BLaER1 treated with 17β-estradiol and CSF1 and Interleukin-3, amounts not matched to agents 10 nM and 100 nM (cell line): Measurements from ENCODE around the gene FZD1.

Source experiments
- H3K27ac ChIP-seq, 11 experiments: shearing (Covaris generic); formaldehyde crosslinking; 2 replicates each; pipeline ENCODE4 v1.8.1; 2022
- H3K27me3 ChIP-seq, 11 experiments: shearing (Covaris generic); formaldehyde crosslinking; 2 replicates each; pipeline ENCODE4 v1.8.1; 2022
- H3K36me3 ChIP-seq, 11 experiments: shearing (Covaris generic); formaldehyde crosslinking; 2 replicates each; pipeline ENCODE4 v1.8.1; 2022
- H3K4me1 ChIP-seq, 10 experiments: shearing (Covaris generic); formaldehyde crosslinking; 2 replicates each; pipeline ENCODE4 v1.8.1; 2022
- H3K4me2 ChIP-seq, 11 experiments: shearing (Covaris generic); formaldehyde crosslinking; 2 replicates each; pipeline ENCODE4 v1.8.1; 2022
- H3K4me3 ChIP-seq, 10 experiments: shearing (Covaris generic); formaldehyde crosslinking; 2 replicates each; pipeline ENCODE4 v1.8.1; 2022
- H3K9ac ChIP-seq, 11 experiments: shearing (Covaris generic); formaldehyde crosslinking; 2 replicates each; pipeline ENCODE4 v1.8.1; 2022
- H3K9me3 ChIP-seq, 11 experiments: shearing (Covaris generic); formaldehyde crosslinking; replicated peaks in 1 of 11; 2 replicates each; pipeline ENCODE4 v1.8.1; 2022
- H4K20me1 ChIP-seq, 11 experiments: shearing (Covaris generic); formaldehyde crosslinking; 2 replicates each; pipeline ENCODE4 v1.8.1; 2022
- Cebpa-rat ChIP-seq, 11 experiments: shearing (Covaris generic); IDR thresholded peaks; 2 replicates each; pipeline ENCODE4 v1.8.1; 2022

FZD1 gene

GRCh38 chr7:91264046-91264923 lies at the start of gene FZD1:
Gene FZD1 (plus strand): TSS chr7:91264433. CDS start chr7:91264881, 448 bp downstream.
- TF ChIP-seq Cebpa-rat (IDR thresholded peaks at IDR 0.05): no peak
- Histone ChIP-seq H3K9me3 (peaks cover 0 to 10% (median 0%) of the 10 kb centered on the region in 11 experiments; a peak in 3 of 22 replicates), H3K4me1 (peaks cover 18 to 42% (median 33%) of the 10 kb centered on the region in 10 experiments), H3K27me3 (peaks cover 5 to 14% (median 9%) of the 10 kb centered on the region in 11 experiments; a peak in 15 of 22 replicates), H3K9ac (peak within 1 kb of the TSS; percentile 80 to 90 (median 87)), H3K4me2 (peak within 1 kb of the TSS; percentile 93 to 99 (median 97)), H3K27ac (peak within 1 kb of the TSS; percentile 74 to 93 (median 88)), H3K36me3 (peaks cover 0 to 18% (median 9%) of the 10 kb centered on the region in 11 experiments; a peak in 10 of 22 replicates), H4K20me1 (peaks cover 11 to 36% (median 24%) of the 10 kb centered on the region in 11 experiments; a peak in 19 of 22 replicates), H3K4me3 (peak within 1 kb of the TSS; percentile 79 to 92 (median 88))

GRCh38 chr7:91226411-91226810 lies 37.8 kb upstream of the FZD1 start:
- Histone ChIP-seq H3K4me2 (no peak overlapping the region), H3K4me3 (no peak overlapping the region), H4K20me1 (no peaks in the 10 kb centered on the region), H3K27me3 (no peaks in the 10 kb centered on the region), H3K4me1 (no peaks in the 10 kb centered on the region), H3K9me3 (no peaks in the 10 kb centered on the region), H3K9ac (no peak overlapping the region), H3K36me3 (no peaks in the 10 kb centered on the region), H3K27ac (no peak overlapping the region)
- no peak for TF ChIP-seq Cebpa-rat (IDR thresholded peaks at IDR 0.05)

DNA sequence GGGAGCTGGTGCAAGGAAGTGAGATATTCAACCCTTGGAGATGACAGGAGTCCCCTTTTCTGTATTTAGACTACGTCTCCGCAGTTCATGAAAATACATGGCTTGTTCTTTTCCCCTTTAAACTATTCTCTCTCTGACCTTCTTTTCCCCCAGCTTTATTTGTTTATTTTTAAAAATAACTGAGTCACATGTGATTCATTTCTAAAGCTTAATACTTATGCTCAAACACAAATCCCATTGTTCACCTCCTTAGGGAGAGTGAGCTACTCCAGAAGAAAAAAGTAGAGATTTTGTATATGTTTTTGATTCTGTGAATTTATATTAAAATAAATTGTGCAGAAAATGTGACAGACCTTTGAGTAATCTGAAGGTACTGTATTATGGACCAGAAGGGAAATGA lies 35.9 kb upstream of the FZD1 start:
- Histone ChIP-seq H3K4me2 (no peak overlapping the region), H3K27me3 (no peaks in the 10 kb centered on the region), H3K36me3 (no peaks in the 10 kb centered on the region), H3K27ac (no peak overlapping the region), H3K4me1 (no peaks in the 10 kb centered on the region), H4K20me1 (no peaks in the 10 kb centered on the region), H3K9me3 (no peaks in the 10 kb centered on the region), H3K9ac (no peak overlapping the region), H3K4me3 (no peak overlapping the region)
- no peak for TF ChIP-seq Cebpa-rat (IDR thresholded peaks at IDR 0.05)

DNA sequence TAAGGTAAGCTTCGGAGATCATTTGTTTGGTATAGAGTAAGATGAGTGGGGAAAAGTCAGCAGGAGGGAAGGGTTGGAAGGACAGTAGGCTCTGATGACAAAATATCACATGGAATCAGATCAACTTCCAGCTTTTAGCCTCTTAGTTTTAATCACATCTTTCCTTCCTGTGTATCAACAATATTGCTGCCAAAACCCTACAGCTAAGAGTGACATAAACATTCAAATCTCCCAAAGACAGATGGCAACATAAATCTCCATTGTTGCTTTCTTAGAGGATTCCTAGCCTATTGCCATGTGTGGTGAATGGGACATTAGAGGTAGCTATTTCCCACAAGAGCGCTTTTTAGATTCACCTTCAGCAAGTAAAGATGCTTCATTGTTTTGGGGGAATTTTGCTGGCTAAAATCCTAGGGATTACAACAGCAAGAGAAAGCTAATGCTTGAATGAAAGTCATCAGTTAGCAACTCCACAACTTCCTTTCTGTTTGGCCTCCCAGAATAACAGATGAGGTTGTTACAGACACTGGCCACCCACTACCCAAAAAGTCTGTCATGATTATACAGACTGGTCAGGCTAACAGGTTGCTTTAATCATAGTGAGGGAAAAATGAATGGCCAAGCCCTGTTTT lies 35.2 kb upstream of the FZD1 start:
- Histone ChIP-seq H3K4me3 (no peak overlapping the region), H3K9me3 (no peaks in the 10 kb centered on the region), H3K27me3 (no peaks in the 10 kb centered on the region), H3K36me3 (no peaks in the 10 kb centered on the region), H3K27ac (no peak overlapping the region), H4K20me1 (no peaks in the 10 kb centered on the region), H3K9ac (no peak overlapping the region), H3K4me2 (no peak overlapping the region), H3K4me1 (no peaks in the 10 kb centered on the region)
- no peak for TF ChIP-seq Cebpa-rat (IDR thresholded peaks at IDR 0.05)

- Histone ChIP-seq H3K36me3 (no peaks in the 10 kb centered on the region), H3K27ac (no peak overlapping the region), H3K9me3 (no peaks in the 10 kb centered on the region), H4K20me1 (no peaks in the 10 kb centered on the region), H3K4me2 (no peak overlapping the region), H3K4me1 (no peaks in the 10 kb centered on the region), H3K4me3 (no peak overlapping the region), H3K9ac (no peak overlapping the region), H3K27me3 (no peaks in the 10 kb centered on the region)
- no peak for TF ChIP-seq Cebpa-rat (IDR thresholded peaks at IDR 0.05)
Observed at GRCh38 chr7:91230100-91230499, 34.1 kb upstream of the FZD1 start.

- Histone ChIP-seq H3K9me3 (no peaks in the 10 kb centered on the region), H3K36me3 (no peaks in the 10 kb centered on the region), H3K4me1 (no peaks in the 10 kb centered on the region), H3K4me2 (no peak overlapping the region), H3K9ac (no peak overlapping the region), H4K20me1 (no peaks in the 10 kb centered on the region), H3K4me3 (no peak overlapping the region), H3K27me3 (no peaks in the 10 kb centered on the region), H3K27ac (no peak overlapping the region)
- no peak for TF ChIP-seq Cebpa-rat (IDR thresholded peaks at IDR 0.05)
Observed at GRCh38 chr7:91230503-91230902, 33.7 kb upstream of the FZD1 start.

- no peak overlapping the region for H3K4me2 ChIP-seq
- H3K4me1 ChIP-seq: no peaks in the 10 kb centered on the region
- no peaks in the 10 kb centered on the region for H3K36me3 ChIP-seq
Observed at GRCh38 chr7:91233212-91233611, 31.0 kb upstream of the FZD1 start.

GRCh38 chr7:91235211-91235832 lies 28.9 kb upstream of the FZD1 start:
- Histone ChIP-seq H3K27ac (no peak overlapping the region), H3K9me3 (no peaks in the 10 kb centered on the region), H3K27me3 (peaks cover 0 to 4% (median 0%) of the 10 kb centered on the region in 11 experiments; a peak in 1 of 22 replicates), H3K4me2 (no peak overlapping the region), H3K36me3 (no peaks in the 10 kb centered on the region), H3K9ac (no peak overlapping the region), H3K4me1 (peaks cover 0 to 21% (median 10%) of the 10 kb centered on the region in 10 experiments; a peak in 12 of 20 replicates), H4K20me1 (no peaks in the 10 kb centered on the region), H3K4me3 (no peak overlapping the region)
- TF ChIP-seq Cebpa-rat (IDR thresholded peaks at IDR 0.05): no peak

More at GRCh38 chr7:91233212-91233611, 31.0 kb upstream of the FZD1 start:
- Histone ChIP-seq H3K9me3 (no peaks in the 10 kb centered on the region), H4K20me1 (no peaks in the 10 kb centered on the region), H3K9ac (no peak overlapping the region), H3K27me3 (peaks cover 0 to 4% (median 0%) of the 10 kb centered on the region in 11 experiments; a peak in 1 of 22 replicates), H3K27ac (no peak overlapping the region), H3K4me3 (no peak overlapping the region)
- TF ChIP-seq Cebpa-rat (IDR thresholded peaks at IDR 0.05): no peak

- H3K4me1 ChIP-seq: peaks cover 0 to 24% (median 11%) of the 10 kb centered on the region in 10 experiments; a peak in 12 of 20 replicates
- no peaks in the 10 kb centered on the region for H4K20me1 ChIP-seq
- peaks cover 0 to 4% (median 0%) of the 10 kb centered on the region in 11 experiments; a peak in 1 of 22 replicates for H3K27me3 ChIP-seq
- no peak for TF ChIP-seq Cebpa-rat (IDR thresholded peaks at IDR 0.05)
- no peak overlapping the region for H3K4me3 ChIP-seq
- H3K27ac ChIP-seq: no peak overlapping the region
- H3K9me3 ChIP-seq: no peaks in the 10 kb centered on the region
- no peaks in the 10 kb centered on the region for H3K36me3 ChIP-seq
- peak overlapping the region in 7 of 11 experiments; percentile 22 to 77 (median 68); a peak in 12 of 22 replicates for H3K4me2 ChIP-seq
- H3K9ac ChIP-seq: no peak overlapping the region
Observed at GRCh38 chr7:91239171-91239604, 25.0 kb upstream of the FZD1 start.
